GM18499 (cell line): ENCODE results near the gene WNT4.
"Not testable (repeated sequence)": the region's sequence is repeated elsewhere in the genome, so short reads cannot be mapped to it uniquely, and the experiment has no call there.

Source experiments
- ATAC-seq: cut with Tn5 transposase; IDR thresholded peaks from one replicate; pipeline ENCODE4 v1.9.1; 2021; ENCODE audit warnings: moderate number of reproducible peaks; ENCODE audit not compliant: insufficient read depth, unreplicated experiment

WNT4 gene

GRCh38 chr1:22114083-22115012, 28.5 kb downstream of the WNT4 start:
- ATAC-seq, result no peak

GRCh38 chr1:22112554-22112953, 30.3 kb downstream of the WNT4 start:
- ATAC-seq, result no peak

- no peak for ATAC-seq
Observed at GRCh38 chr1:22111620-22112019, 31.3 kb downstream of the WNT4 start.

GRCh38 chr1:22111115-22111514, 31.8 kb downstream of the WNT4 start:
- no peak for ATAC-seq

GRCh38 chr1:22110016-22110415, 32.9 kb downstream of the WNT4 start:
- ATAC-seq, result no peak

- ATAC-seq, result no peak
Observed at GRCh38 chr1:22108339-22109105, 34.4 kb downstream of the WNT4 start.

- no peak for ATAC-seq
Observed at GRCh38 chr1:22107126-22107525, 35.8 kb downstream of the WNT4 start.

- ATAC-seq, result no peak
Observed at GRCh38 chr1:22105611-22106207, 37.2 kb downstream of the WNT4 start.

GRCh38 chr1:22104865-22105437, 37.9 kb downstream of the WNT4 start:
- ATAC-seq, result no peak

GRCh38 chr1:22104094-22104493, 38.8 kb downstream of the WNT4 start:
- ATAC-seq, result no peak

GRCh38 chr1:22102746-22103145, 40.2 kb downstream of the WNT4 start:
- ATAC-seq, result no peak

- no peak for ATAC-seq
Observed at GRCh38 chr1:22101995-22102394, 40.9 kb downstream of the WNT4 start.

GRCh38 chr1:22101199-22101598, 41.7 kb downstream of the WNT4 start:
- ATAC-seq, result no peak

GRCh38 chr1:22100168-22100567, 42.7 kb downstream of the WNT4 start:
- no peak for ATAC-seq

- ATAC-seq, result no peak
Observed at GRCh38 chr1:22098752-22099151, 44.1 kb downstream of the WNT4 start.

- ATAC-seq, result no peak
Observed at GRCh38 chr1:22096463-22096862, 46.4 kb downstream of the WNT4 start.

- no peak for ATAC-seq
Observed at GRCh38 chr1:22096036-22096435, 46.9 kb downstream of the WNT4 start.

- ATAC-seq, result no peak
Observed at GRCh38 chr1:22093513-22093912, 49.4 kb downstream of the WNT4 start.

GRCh38 chr1:22092026-22092768, 50.7 kb downstream of the WNT4 start:
- ATAC-seq, result not testable (repeated sequence)

GRCh38 chr1:22090867-22091266, 52.0 kb downstream of the WNT4 start:
- ATAC-seq, result no peak
